Breast epithelium (tissue), 4 donors: ENCODE results near the gene ROBO2. TPM values are rescaled to one million over a fixed set of nuclear protein-coding genes. Genes with fewer than 3 reads are reported as not detected.

Experiments used
- DNase-seq, 2 donors: peaks; one replicate each; pipeline ENCODE4 v3.0.0-alpha.2; 2019; ENCODE audit warnings: low spot score in 2 of 2
- H3K27ac ChIP-seq, 2 donors: fragments of 200-600 bp; sonication (generic) in 1 of 2; one replicate each; pipeline ENCODE4 v1.5.1; 2016 to 2019; ENCODE audit warnings: mild to moderate bottlenecking in 1 of 2
- H3K27me3 ChIP-seq, 2 donors: fragments of 200-600 bp; sonication (generic) in 1 of 2; one replicate each; pipeline versions ENCODE4 v1.5.1 to v1.6.0; 2017 to 2019; ENCODE audit warnings: control low read depth in 1 of 2, mild to moderate bottlenecking in 1 of 2
- H3K36me3 ChIP-seq: fragments of 200-600 bp; one replicate; pipeline ENCODE4 v1.5.1; 2019
- H3K4me1 ChIP-seq, 2 donors: fragments of 200-600 bp; sonication (generic); one replicate each; pipeline ENCODE4 v1.5.1; 2016 to 2019; ENCODE audit warnings: control low read depth in 1 of 2
- H3K4me3 ChIP-seq, 3 donors: fragments of 200-600 bp; sonication (generic); 1 replicate in 2 of 3; 2 replicates in 1 of 3; pipeline ENCODE4 v1.5.1; 2016 to 2019; ENCODE audit warnings: mild to moderate bottlenecking in 3 of 3, moderate library complexity in 2 of 3
- H3K9me3 ChIP-seq, 2 donors: fragments of 200-600 bp; sonication (generic) in 1 of 2; one replicate each; pipeline ENCODE4 v1.5.1; 2016 to 2019; ENCODE audit warnings: control low read depth in 1 of 2
- POLR2A ChIP-seq: fragments of 450-650 bp; IDR thresholded peaks from one replicate; pipeline ENCODE4 v1.6.1; 2016; ENCODE audit warnings: antibody characterized with exemption, mild to moderate bottlenecking, moderate library complexity
- POLR2AphosphoS5 ChIP-seq, 3 donors: sonication (generic); formaldehyde crosslinking; IDR thresholded peaks; one replicate each; pipeline ENCODE4 v1.6.1; 2017; ENCODE audit warnings: antibody characterized with exemption in 3 of 3
- intact Hi-C: fragments of 100-400 bp; cut with DNase I; formaldehyde crosslinking; loops from one replicate; pipeline ENCODE4 v1.15.1; 2023; ENCODE audit warnings: low total_unique reads
- total RNA-seq, 3 donors: library from RNA; depleted of rRNA; stranded (reverse); fragments of >200 nt; gene quantifications; one replicate each; pipeline ENCODE4 v1.1.0, GENCODE V29; 2016
- TF ChIP-seq, protein P1 (sequence below), 3 donors: fragments of 450-650 bp; IDR thresholded peaks; one replicate each; pipeline ENCODE4 v1.5.1; 2016 to 2017; ENCODE audit warnings: antibody characterized with exemption in 3 of 3, mild to moderate bottlenecking in 3 of 3, moderate library complexity in 3 of 3

Gene ROBO2
- total RNA-seq, 3 donors from 2014 or later: 0.98 to 1.4 (median 1.3) TPM

DNA sequence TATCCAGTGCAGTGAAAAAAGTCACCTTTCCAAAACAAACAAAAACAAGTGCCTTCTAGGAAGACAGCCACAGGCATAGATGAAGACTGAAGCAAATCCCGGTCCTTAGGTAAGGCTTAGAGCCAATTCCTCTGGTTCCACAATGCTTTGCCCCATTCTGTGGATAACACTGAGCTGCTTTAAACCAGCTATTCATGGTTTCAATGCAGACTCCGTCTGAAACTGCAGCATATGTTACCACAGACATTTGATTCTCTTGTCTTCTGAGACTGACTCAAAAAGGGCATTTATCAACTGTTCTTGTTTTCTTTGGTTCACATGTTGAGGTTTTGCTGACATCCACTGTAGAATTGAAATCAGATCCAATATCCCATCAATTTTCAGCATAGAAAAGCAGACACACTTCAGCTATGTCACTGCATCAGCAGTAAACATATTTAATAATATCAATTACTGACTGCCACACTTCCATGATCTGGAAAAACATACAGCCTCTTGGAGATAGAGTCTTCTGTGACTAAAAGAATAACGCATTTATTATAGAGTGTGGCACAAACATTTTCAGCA, 659.3 kb downstream of the ROBO2 start:
- Histone ChIP-seq H3K27me3 (no peaks in the 10 kb centered on the region), H3K4me1 (no peaks in the 10 kb centered on the region), H3K27ac (no peak overlapping the region), H3K36me3 (no peaks in the 10 kb centered on the region), H3K4me3 (no peak overlapping the region), H3K9me3 (no peaks in the 10 kb centered on the region)
- TF ChIP-seq POLR2AphosphoS5 (IDR thresholded peaks at IDR 0.05): no peak
- no peak for TF ChIP-seq POLR2A
- TF ChIP-seq, protein P1, sequence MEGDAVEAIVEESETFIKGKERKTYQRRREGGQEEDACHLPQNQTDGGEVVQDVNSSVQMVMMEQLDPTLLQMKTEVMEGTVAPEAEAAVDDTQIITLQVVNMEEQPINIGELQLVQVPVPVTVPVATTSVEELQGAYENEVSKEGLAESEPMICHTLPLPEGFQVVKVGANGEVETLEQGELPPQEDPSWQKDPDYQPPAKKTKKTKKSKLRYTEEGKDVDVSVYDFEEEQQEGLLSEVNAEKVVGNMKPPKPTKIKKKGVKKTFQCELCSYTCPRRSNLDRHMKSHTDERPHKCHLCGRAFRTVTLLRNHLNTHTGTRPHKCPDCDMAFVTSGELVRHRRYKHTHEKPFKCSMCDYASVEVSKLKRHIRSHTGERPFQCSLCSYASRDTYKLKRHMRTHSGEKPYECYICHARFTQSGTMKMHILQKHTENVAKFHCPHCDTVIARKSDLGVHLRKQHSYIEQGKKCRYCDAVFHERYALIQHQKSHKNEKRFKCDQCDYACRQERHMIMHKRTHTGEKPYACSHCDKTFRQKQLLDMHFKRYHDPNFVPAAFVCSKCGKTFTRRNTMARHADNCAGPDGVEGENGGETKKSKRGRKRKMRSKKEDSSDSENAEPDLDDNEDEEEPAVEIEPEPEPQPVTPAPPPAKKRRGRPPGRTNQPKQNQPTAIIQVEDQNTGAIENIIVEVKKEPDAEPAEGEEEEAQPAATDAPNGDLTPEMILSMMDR (IDR thresholded peaks at IDR 0.05): no peak
- DNase-seq: no peak
- intact Hi-C loops: no loop called here
